Thoracic aorta (tissue), 2 donors: Measurements from ENCODE around the gene PPFIBP2. TPM values are rescaled to one million over a fixed set of nuclear protein-coding genes. Genes with fewer than 3 reads are reported as not detected.

Source experiments
- ATAC-seq: fragments of 150-250 bp; one replicate; pipeline ENCODE4 v1.8.0; 2017; ENCODE audit warnings: low read depth; ENCODE audit not compliant: insufficient number of reproducible peaks, low FRiP score
- DNase-seq: peaks from one replicate; pipeline ENCODE4 v3.0.0-alpha.2; 2020; ENCODE audit warnings: low spot score
- H3K27ac ChIP-seq, 2 donors: fragments of 200-600 bp; sonication (generic); 1 replicate in 1 of 2; 2 replicates in 1 of 2; pipeline ENCODE4 v1.5.1; 2016; ENCODE audit warnings: mild to moderate bottlenecking in 2 of 2, moderate library complexity in 2 of 2
- H3K27me3 ChIP-seq: fragments of 200-600 bp; sonication (generic); replicated peaks from 2 replicates; pipeline ENCODE4 v1.6.0; 2016; ENCODE audit warnings: mild to moderate bottlenecking; ENCODE audit not compliant: insufficient read depth
- H3K36me3 ChIP-seq: fragments of 200-600 bp; sonication (generic); one replicate; pipeline ENCODE4 v1.5.1; 2016
- H3K4me1 ChIP-seq, 2 donors: fragments of 200-600 bp; sonication (generic); 1 replicate in 1 of 2; 2 replicates in 1 of 2; pipeline versions ENCODE4 v1.5.1 to v1.6.0; 2016; ENCODE audit warnings: low read depth in 2 of 2, mild to moderate bottlenecking in 1 of 2; ENCODE audit not compliant: control insufficient read depth in 1 of 2
- H3K4me3 ChIP-seq: fragments of 200-600 bp; sonication (generic); 2 replicates; pipeline ENCODE4 v1.5.1; 2016; ENCODE audit warnings: mild to moderate bottlenecking
- H3K9me3 ChIP-seq: fragments of 200-600 bp; sonication (generic); 2 replicates; pipeline ENCODE4 v1.5.1; 2016
- CTCF ChIP-seq: fragments of 200-600 bp; sonication (generic); IDR thresholded peaks from one replicate; pipeline ENCODE4 v1.5.1; 2019; ENCODE audit warnings: antibody characterized with exemption
- total RNA-seq, 2 donors: library from RNA; depleted of rRNA; stranded (reverse); fragments of >200 nt; gene quantifications; one replicate each; pipeline versions ENCODE4 v1.1.0 to v1.2.3, GENCODE V29; 2016

Gene PPFIBP2
- total RNA-seq, 2 donors from 2014 or later, result 43.5 to 48.9 TPM

DNA sequence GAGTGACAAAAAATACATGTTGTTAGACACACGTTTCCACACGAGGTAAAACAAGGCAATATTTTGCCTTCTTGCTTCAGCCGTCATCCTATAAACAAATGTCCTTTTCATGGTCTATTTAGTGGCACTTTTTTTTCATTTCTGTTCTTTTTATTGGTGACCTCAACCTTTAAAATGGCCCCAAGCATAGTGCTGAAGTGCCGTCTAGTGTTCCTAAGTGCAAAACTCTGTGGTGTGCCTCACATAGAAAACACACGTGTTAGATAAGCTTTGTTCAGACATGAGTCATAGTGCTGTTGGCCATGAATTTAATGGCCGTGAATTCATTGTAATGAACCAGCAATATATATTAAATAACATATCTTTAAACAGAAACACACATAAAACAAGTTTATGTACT, 176.8 kb downstream of the PPFIBP2 start:
- no peak for TF ChIP-seq CTCF
- no peak for DNase-seq
- H3K36me3 ChIP-seq, result no peaks in the 10 kb centered on the region
- no peaks in the 10 kb centered on the region for H3K27me3 ChIP-seq
- H3K9me3 ChIP-seq, result no peaks in the 10 kb centered on the region
- H3K27ac ChIP-seq, result no peak overlapping the region
- no peak for ATAC-seq
- no peaks in the 10 kb centered on the region for H3K4me1 ChIP-seq
- H3K4me3 ChIP-seq, result no peak overlapping the region

DNA sequence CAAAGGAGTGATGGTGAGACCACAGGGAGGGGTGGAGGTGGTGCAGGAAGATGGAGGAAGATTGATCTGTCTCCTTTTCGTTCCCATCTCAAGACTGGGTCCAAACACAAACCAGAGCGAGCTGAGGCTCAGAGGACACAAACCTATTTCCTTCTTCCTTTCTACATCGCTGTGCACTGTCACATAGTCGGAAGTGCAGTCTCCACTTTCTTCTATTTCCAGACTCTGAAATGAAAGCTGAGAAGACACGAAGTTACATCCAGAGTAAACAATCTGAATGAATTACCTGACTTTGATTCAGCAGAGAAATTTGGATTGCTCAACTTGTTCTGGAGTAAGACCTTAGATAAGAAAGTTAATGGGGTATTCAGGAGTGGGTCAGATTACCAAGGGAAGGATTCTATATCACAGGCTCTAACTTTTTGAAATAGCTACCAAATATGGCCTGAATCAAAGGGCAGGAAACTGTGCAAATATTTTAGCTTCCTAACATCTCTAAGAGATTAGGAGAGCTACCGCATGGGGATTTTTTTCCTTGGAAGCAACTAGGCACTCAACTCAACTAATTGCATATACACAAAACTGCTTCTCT, 178.1 kb downstream of the PPFIBP2 start:
- no peak for TF ChIP-seq CTCF
- no peak overlapping the region for H3K4me3 ChIP-seq
- no peak for ATAC-seq
- H3K27ac ChIP-seq, result no peak overlapping the region
- no peaks in the 10 kb centered on the region for H3K27me3 ChIP-seq
- no peaks in the 10 kb centered on the region for H3K4me1 ChIP-seq
- no peaks in the 10 kb centered on the region for H3K9me3 ChIP-seq
- no peak for DNase-seq
- H3K36me3 ChIP-seq, result no peaks in the 10 kb centered on the region

DNA sequence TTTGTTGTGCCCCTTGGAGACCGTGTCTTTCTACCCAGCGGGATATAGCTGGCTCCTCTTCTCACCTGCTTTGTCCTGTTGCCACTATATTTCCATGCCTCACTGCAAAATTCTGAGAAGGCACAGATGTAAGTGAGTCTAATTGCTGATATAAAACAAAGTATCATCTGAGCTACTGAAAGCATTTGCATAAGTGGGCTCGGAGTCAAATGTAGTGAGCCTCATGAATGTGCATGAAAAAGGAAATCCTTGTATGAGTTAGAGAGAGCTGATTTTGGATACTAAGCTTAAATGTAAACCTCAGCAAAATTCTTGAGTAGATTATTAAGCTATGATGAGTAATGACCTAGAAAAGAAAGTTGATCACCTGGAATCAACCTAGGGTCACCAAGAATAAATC, 178.6 kb downstream of the PPFIBP2 start:
- H3K36me3 ChIP-seq, result no peaks in the 10 kb centered on the region
- no peaks in the 10 kb centered on the region for H3K4me1 ChIP-seq
- H3K4me3 ChIP-seq, result no peak overlapping the region
- H3K9me3 ChIP-seq, result no peaks in the 10 kb centered on the region
- no peak overlapping the region for H3K27ac ChIP-seq
- TF ChIP-seq CTCF, result no peak
- no peaks in the 10 kb centered on the region for H3K27me3 ChIP-seq
- DNase-seq (no peak), ATAC-seq (no peak)

GRCh38 chr11:7694235-7694634, 180.4 kb downstream of the PPFIBP2 start:
- H3K36me3 ChIP-seq, result no peaks in the 10 kb centered on the region
- H3K27me3 ChIP-seq, result no peaks in the 10 kb centered on the region
- peak overlapping the region; percentile 59 for H3K4me3 ChIP-seq
- DNase-seq (no peak), ATAC-seq (no peak)
- no peak overlapping the region for H3K27ac ChIP-seq
- TF ChIP-seq CTCF, result no peak
- H3K9me3 ChIP-seq, result no peaks in the 10 kb centered on the region
- H3K4me1 ChIP-seq, result no peaks in the 10 kb centered on the region

- Histone ChIP-seq H3K27ac (no peak overlapping the region), H3K9me3 (no peaks in the 10 kb centered on the region), H3K4me3 (no peak overlapping the region), H3K27me3 (no peaks in the 10 kb centered on the region), H3K36me3 (no peaks in the 10 kb centered on the region), H3K4me1 (no peaks in the 10 kb centered on the region)
- ATAC-seq (no peak), DNase-seq (no peak)
- no peak for TF ChIP-seq CTCF
Measured at GRCh38 chr11:7696424-7696823, 182.6 kb downstream of the PPFIBP2 start.

Other genes with a start within 250 kb of the PPFIBP2 start
- gene OLFML1, start 28.5 kb upstream of the PPFIBP2 start, total RNA-seq, result 1 to 10 TPM; 7.4 to 8.7 TPM
- gene CYB5R2, start 159.5 kb downstream of the PPFIBP2 start, total RNA-seq, result 10 to 100 TPM; 12.6 to 21.3 TPM
- gene OVCH2, start 192.5 kb downstream of the PPFIBP2 start, total RNA-seq, result 1 to 10 TPM; 1.2 to 1.5 TPM